Activated CD4-positive, alpha-beta T cell treated with anti-CD3 and anti-CD28 coated beads, Interleukin-2, amount 10 ng/mL, durations not matched to agents 24 days and 14 days (primary cell): ENCODE data around the gene ARGLU1. TPM values are rescaled to one million over a fixed set of nuclear protein-coding genes. Genes with fewer than 3 reads are reported as not detected.
A peak's percentile ranks its signal among the peaks of the same experiment; 100 is the strongest.
"Not testable (repeated sequence)": the region's sequence is repeated elsewhere in the genome, so short reads cannot be mapped to it uniquely, and the experiment has no call there.

Experiments used
- DNase-seq: peaks from one replicate; pipeline ENCODE4 v3.0.0; 2022
- H3K27ac Mint-ChIP-seq: one replicate; pipeline ENCODE4 v1.8.0; 2022; ENCODE audit warnings: mild to moderate bottlenecking, mixed read lengths
- H3K27me3 Mint-ChIP-seq: one replicate; pipeline ENCODE4 v1.8.0; 2022; ENCODE audit warnings: mixed read lengths
- H3K36me3 Mint-ChIP-seq: one replicate; pipeline ENCODE4 v1.8.0; 2022; ENCODE audit warnings: low read depth, mild to moderate bottlenecking, mixed read lengths
- H3K4me1 Mint-ChIP-seq: one replicate; pipeline ENCODE4 v1.8.0; 2021; ENCODE audit warnings: mixed read lengths
- H3K4me3 Mint-ChIP-seq: one replicate; pipeline ENCODE4 v1.8.0; 2022; ENCODE audit warnings: mild to moderate bottlenecking, moderate library complexity, mixed read lengths
- H3K9me3 Mint-ChIP-seq: one replicate; pipeline ENCODE4 v1.8.0; 2021; ENCODE audit warnings: mixed read lengths
- intact Hi-C: fragments of 100-400 bp; cut with micrococcal nuclease; formaldehyde crosslinking; loops from one replicate; pipeline ENCODE4 v1.15.1; 2023
- total RNA-seq: library from RNA; stranded (reverse); gene quantifications from 2 replicates; pipeline ENCODE4 v1.2.3, GENCODE V29; 2022

ARGLU1 gene, protein sequence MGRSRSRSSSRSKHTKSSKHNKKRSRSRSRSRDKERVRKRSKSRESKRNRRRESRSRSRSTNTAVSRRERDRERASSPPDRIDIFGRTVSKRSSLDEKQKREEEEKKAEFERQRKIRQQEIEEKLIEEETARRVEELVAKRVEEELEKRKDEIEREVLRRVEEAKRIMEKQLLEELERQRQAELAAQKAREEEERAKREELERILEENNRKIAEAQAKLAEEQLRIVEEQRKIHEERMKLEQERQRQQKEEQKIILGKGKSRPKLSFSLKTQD
- total RNA-seq, result 86.6 and 96.8 TPM in 2 replicates

DNA sequence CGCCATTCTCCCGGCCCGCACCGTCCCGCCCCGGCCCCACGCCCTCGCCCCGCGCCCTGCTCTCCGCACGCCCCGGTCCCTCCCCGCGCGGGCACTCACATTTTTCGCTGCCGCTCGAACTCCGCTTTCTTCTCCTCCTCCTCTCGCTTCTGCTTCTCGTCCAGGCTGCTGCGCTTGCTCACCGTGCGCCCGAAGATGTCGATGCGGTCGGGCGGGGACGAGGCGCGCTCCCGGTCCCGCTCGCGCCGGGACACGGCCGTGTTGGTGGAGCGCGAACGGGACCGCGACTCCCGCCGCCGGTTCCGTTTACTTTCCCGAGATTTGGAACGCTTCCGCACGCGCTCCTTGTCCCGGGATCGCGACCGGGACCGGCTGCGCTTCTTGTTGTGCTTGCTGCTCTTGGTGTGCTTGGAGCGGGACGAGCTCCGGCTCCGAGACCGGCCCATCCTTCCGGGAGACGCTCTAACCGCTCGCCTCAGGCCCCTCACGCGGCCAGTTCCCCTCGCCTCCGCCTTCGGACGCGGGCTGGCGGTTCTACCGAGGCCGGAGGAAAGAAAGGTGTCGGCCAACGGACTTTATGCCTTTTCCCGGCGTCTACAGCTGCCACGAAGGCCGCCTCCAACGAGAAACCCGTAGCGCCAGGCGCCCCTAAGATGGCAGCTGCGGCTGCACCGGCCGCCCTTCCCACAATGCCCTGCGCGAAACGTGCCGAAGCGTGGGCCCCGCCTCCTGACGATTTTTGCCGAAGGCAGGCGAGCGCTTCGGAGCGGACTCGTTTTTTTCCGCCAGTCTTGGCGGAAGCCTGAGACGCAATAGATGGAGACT is at the start of gene ARGLU1:
TSS of gene ARGLU1 (minus strand) at position 664 of the 825 bp plus-strand sequence. CDS start at position 446, 218 bp downstream.
- Mint-ChIP-seq H3K9me3 (no peaks in the 10 kb centered on the region), H3K27me3 (no peaks in the 10 kb centered on the region), H3K27ac (peak within 1 kb of the TSS; percentile 95), H3K4me3 (peak within 1 kb of the TSS; percentile 97), H3K36me3 (peaks cover 17% of the 10 kb centered on the region), H3K4me1 (peaks cover 46% of the 10 kb centered on the region)
- intact Hi-C loops, result loop anchor here (1.0 to 10.0 kb wide), 5 partner anchors 7 to 1650 kb away; partner anchors contain the start of genes ABHD13, EFNB2 and LIG4
- peak; percentile 99 for DNase-seq

DNA sequence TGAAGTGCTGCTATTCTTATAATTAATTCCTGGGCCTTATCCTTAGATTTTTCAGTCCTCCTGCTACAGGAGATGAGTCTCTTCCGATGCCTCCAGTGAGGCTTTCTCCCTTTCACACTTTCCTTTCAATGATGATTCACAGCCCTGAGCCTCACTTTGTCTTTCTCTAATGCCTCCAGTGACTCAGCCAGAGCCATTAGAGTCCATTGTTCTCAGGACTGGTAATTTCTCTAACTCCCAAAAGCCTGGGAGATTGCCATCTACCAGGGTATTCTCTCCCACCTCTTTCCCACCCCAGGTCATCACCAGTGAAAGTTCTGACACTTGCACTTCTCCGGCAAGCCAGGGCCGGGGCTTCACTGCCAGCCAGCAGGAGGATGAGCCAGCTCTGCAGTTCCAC is 49.6 kb upstream of the ARGLU1 start:
- peaks cover 2% of the 10 kb centered on the region for H3K4me1 Mint-ChIP-seq
- intact Hi-C loops, result no loop called here
- no peak overlapping the region for H3K27ac Mint-ChIP-seq

DNA sequence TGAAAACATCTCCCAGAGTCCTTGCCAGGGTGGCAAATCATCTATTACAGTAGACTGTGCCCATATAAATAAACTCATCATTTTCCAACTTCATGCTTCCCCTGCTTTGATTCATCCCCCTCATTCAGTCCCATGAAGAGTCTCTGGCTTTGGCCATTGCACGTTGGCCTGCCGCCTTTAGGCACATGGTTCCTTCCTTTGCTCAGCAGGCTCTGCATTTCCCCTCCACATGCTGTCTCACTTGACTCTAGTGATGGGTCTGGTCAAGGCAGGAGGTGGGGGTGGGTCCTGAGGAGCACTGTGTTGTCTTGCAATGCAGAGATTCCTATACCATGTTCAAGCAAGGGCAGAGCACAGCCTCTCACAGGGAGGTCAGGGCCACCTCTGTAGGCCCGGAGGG is 48.8 kb upstream of the ARGLU1 start:
- no peaks in the 10 kb centered on the region for H3K9me3 Mint-ChIP-seq
- no peaks in the 10 kb centered on the region for H3K36me3 Mint-ChIP-seq
- peaks cover 2% of the 10 kb centered on the region for H3K4me1 Mint-ChIP-seq
- H3K27ac Mint-ChIP-seq, result no peak overlapping the region
- intact Hi-C loops, result no loop called here
- peaks cover 25% of the 10 kb centered on the region for H3K27me3 Mint-ChIP-seq
- no peak overlapping the region for H3K4me3 Mint-ChIP-seq
- DNase-seq, result no peak

More for the DNA sequence above, 49.6 kb upstream of the ARGLU1 start:
- Mint-ChIP-seq H3K9me3 (no peaks in the 10 kb centered on the region), H3K36me3 (no peaks in the 10 kb centered on the region), H3K27me3 (peaks cover 27% of the 10 kb centered on the region), H3K4me3 (no peak overlapping the region)
- DNase-seq, result no peak

DNA sequence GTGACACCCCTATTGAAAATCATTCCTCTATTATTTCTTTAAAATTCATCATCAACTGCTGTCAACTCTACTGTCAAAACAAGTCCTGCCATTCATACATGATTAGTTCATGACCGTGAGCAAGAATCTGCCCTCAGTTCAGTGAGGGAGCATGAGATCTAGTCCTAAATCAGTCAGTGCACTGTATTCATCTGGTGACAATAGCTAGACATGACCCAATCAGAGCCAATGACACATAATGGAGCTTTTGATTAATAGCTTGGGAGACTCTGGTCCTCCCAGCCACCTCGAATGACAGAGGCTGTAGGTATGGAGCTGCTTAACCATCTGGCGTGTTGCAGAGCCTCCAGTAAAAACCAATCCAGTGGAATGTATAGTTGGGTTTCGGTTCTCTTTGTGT is 46.9 kb upstream of the ARGLU1 start:
- H3K36me3 Mint-ChIP-seq, result no peaks in the 10 kb centered on the region
- H3K27me3 Mint-ChIP-seq, result peaks cover 15% of the 10 kb centered on the region
- no peak for DNase-seq
- no peaks in the 10 kb centered on the region for H3K9me3 Mint-ChIP-seq
- H3K27ac Mint-ChIP-seq, result no peak overlapping the region
- no peak overlapping the region for H3K4me3 Mint-ChIP-seq
- intact Hi-C loops, result no loop called here
- peaks cover 1% of the 10 kb centered on the region for H3K4me1 Mint-ChIP-seq

DNA sequence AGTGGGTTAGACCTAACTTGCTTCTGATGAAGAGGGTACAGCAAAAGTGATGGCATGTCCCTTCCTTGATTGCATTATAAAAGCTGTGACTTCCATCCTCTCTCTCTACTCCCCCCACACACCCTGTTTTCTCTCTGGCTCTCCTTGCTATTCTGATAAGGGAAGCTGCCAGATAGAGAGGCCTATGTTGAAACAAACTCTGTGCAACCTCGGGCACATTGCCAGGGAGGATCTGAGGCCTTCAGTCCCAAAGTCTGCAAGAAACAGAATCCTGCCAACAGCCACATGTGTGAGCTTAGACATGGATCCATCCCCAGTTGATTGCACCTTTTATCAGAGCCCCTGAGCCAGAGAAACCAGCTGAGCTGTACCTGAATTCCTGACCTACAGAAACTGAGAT is 44.8 kb upstream of the ARGLU1 start:
- H3K4me3 Mint-ChIP-seq, result no peak overlapping the region
- no peak overlapping the region for H3K27ac Mint-ChIP-seq
- intact Hi-C loops, result no loop called here
- H3K27me3 Mint-ChIP-seq, result peaks cover 11% of the 10 kb centered on the region
- H3K9me3 Mint-ChIP-seq, result no peaks in the 10 kb centered on the region
- no peaks in the 10 kb centered on the region for H3K4me1 Mint-ChIP-seq
- DNase-seq, result no peak
- H3K36me3 Mint-ChIP-seq, result no peaks in the 10 kb centered on the region

DNA sequence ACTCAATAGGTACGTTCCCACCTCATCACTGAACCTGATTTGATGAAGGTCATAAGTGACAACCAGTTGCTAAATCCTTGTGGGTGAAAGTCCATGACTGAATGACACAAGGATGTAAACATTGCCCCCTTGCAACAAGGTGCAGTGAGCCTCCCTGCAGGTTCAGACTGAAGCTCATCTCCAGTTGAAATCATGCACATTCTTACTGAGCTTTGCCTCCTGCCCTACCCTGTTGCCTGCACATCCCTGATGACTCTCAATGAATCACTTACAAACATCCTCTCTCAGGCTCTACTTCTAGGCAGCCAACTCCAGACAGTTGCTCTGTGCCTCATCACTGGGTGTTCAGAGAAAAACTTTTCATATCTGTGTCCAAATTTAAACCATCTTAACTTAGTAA is 42.5 kb upstream of the ARGLU1 start:
- intact Hi-C loops, result no loop called here
- H3K4me3 Mint-ChIP-seq, result no peak overlapping the region

DNA sequence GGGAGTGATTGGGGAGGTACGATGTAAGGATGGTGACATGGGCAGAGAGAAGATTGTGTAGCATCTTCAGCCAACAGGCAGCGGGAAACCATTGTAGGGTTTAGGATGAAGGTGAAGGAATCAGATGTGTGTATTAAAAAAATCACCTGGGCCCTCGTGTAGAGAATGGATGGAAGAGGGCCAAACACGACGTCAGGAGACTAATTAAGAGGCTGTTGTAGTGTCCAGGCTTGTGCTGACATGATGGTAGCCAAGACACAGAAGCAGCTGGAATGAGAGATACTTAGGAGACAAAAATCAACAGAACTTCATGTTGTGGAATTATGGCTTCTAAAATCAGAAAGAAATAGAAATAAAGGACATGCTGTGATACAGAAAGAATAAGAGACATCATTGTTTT is 41.2 kb upstream of the ARGLU1 start:
- no peak for DNase-seq
- peaks cover 7% of the 10 kb centered on the region for H3K27me3 Mint-ChIP-seq
- H3K4me3 Mint-ChIP-seq, result no peak overlapping the region
- no peak overlapping the region for H3K27ac Mint-ChIP-seq
- H3K9me3 Mint-ChIP-seq, result no peaks in the 10 kb centered on the region
- intact Hi-C loops, result no loop called here
- H3K4me1 Mint-ChIP-seq, result no peaks in the 10 kb centered on the region
- H3K36me3 Mint-ChIP-seq, result no peaks in the 10 kb centered on the region

More for the DNA sequence above, 42.5 kb upstream of the ARGLU1 start:
- no peak overlapping the region for H3K27ac Mint-ChIP-seq
- no peaks in the 10 kb centered on the region for H3K36me3 Mint-ChIP-seq
- H3K9me3 Mint-ChIP-seq, result no peaks in the 10 kb centered on the region
- H3K4me1 Mint-ChIP-seq, result no peaks in the 10 kb centered on the region
- peaks cover 10% of the 10 kb centered on the region for H3K27me3 Mint-ChIP-seq
- no peak for DNase-seq

DNA sequence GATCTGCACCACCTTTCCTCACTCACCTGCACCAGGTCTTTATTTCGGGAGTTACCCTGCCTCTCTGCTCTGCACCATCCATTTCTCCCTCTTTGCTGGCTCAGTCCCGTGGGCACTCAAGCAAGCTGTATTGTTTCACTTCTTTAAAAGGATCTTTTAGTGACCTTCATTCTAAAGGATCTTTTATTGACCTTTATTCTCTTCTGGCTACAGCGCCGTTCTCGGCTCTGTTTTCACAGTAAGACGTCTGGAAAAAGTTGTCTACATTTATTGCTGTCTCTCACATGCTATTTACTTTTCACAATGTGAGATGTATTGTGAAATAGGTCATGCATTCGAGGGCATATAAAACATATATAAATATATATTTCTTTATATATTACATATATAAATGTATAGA is 35.6 kb upstream of the ARGLU1 start:
- no peaks in the 10 kb centered on the region for H3K9me3 Mint-ChIP-seq
- no peak overlapping the region for H3K27ac Mint-ChIP-seq
- H3K4me3 Mint-ChIP-seq, result no peak overlapping the region
- H3K36me3 Mint-ChIP-seq, result no peaks in the 10 kb centered on the region
- H3K4me1 Mint-ChIP-seq, result no peaks in the 10 kb centered on the region
- intact Hi-C loops, result no loop called here
- DNase-seq, result no peak
- peaks cover 2% of the 10 kb centered on the region for H3K27me3 Mint-ChIP-seq

DNA sequence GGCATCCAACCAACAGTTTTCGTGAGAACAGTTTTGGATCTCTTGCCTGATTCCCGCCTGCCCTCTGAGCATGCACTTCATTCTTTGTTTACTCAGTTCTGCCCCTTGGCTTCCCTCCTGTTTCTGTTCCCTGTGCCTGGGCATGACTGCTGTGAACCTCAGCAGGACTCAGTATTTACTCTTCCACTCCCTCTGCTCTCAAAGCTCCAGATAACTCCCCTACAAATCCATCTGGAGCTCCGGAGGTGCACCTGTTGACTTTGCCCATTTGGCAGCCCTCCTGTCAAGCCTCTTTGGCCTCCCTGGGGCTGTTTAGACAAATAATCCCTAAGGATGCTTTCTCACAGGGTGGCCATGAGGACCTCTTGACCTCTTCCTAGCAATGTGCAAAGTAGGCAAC is 34.2 kb upstream of the ARGLU1 start:
- H3K4me1 Mint-ChIP-seq, result no peaks in the 10 kb centered on the region
- no peaks in the 10 kb centered on the region for H3K36me3 Mint-ChIP-seq
- intact Hi-C loops, result no loop called here
- peaks cover 2% of the 10 kb centered on the region for H3K27me3 Mint-ChIP-seq
- no peak overlapping the region for H3K27ac Mint-ChIP-seq
- no peak overlapping the region for H3K4me3 Mint-ChIP-seq
- H3K9me3 Mint-ChIP-seq, result no peaks in the 10 kb centered on the region
- DNase-seq, result no peak

DNA sequence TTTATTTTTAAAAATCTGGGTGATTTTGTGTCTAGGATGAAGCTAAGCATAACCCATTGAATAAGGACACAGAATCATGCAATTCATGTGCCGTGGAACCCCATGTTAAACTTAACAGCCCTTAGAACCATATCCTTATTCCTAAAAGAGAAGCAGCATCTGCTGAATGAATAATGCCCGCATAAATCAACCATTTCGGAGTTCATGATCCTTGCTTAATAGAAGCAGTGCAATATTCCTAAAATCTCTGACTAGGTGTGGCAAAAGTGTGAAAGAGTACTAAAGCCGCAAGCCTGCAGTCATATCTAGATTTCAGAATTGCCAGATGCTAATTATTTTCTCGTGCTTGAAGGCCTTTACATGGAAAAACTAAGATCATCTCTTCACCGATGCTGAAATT is 33.6 kb upstream of the ARGLU1 start:
- intact Hi-C loops, result no loop called here
- DNase-seq, result no peak
- H3K27ac Mint-ChIP-seq, result no peak overlapping the region
- H3K4me1 Mint-ChIP-seq, result no peaks in the 10 kb centered on the region
- no peaks in the 10 kb centered on the region for H3K9me3 Mint-ChIP-seq
- peaks cover 2% of the 10 kb centered on the region for H3K27me3 Mint-ChIP-seq
- no peaks in the 10 kb centered on the region for H3K36me3 Mint-ChIP-seq
- H3K4me3 Mint-ChIP-seq, result no peak overlapping the region

DNA sequence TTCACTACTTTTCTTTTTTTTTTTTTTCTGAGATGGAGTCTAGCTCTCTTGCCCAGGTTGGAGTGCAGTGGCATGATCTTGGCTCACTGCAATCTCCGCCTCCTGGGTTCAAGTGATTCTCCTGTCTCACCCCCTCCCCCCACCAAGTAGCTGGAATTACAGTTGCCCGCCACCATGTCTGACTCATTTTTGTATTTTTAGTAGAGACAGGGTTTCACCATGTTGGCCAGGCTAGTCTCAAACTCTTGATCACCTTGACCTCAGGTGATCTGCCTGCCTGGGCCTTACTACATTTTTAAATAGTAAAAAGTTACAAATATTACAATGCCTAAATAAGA is 32.8 kb upstream of the ARGLU1 start:
- DNase-seq, H3K4me3 Mint-ChIP-seq, intact Hi-C loops, H3K4me1 Mint-ChIP-seq, H3K36me3 Mint-ChIP-seq, H3K27me3 Mint-ChIP-seq, H3K27ac Mint-ChIP-seq, H3K9me3 Mint-ChIP-seq: not testable (repeated sequence)

DNA sequence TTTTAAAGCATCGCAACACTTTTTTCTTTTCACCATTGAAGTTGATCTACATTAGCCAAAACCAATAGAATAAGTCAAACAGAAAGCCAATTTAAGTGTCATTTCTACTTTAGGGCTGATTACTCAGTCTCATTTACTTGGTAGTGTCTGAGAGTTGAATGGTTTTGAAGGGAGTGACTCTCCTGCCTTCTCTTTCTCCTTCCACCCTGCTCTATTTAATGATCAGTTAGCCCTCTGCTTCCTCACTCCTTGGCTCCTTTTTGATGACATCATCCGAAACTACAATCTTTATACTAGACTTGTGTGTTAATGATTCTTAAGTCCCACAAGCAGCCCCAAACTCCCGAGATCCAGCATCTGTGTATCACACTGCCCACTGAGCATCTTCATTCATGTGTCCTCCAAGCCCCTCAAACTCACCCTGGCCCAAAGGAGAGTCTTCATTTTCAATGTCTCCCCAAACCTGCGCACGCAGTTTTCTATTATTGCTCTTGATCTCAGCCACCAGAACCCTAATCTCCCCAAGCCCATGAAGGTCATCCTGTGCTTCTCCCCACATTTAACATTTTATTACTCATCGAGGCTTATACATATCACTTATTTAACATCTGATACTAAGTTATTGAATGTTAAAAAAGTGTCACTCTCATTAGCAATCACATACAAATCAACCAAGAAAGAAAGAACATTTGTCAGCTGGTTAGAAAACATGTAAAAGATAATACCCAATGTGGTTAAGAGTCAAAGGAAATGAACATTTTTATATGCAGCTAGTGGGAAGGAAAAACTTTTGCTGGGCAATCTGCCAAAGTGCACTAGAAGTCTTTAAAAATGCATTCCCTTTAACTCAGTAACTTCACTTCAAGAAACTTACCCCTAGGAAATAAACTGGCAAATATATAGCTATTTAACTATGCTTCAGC is 32.2 kb upstream of the ARGLU1 start:
- intact Hi-C loops, result no loop called here
- no peak overlapping the region for H3K27ac Mint-ChIP-seq

DNA sequence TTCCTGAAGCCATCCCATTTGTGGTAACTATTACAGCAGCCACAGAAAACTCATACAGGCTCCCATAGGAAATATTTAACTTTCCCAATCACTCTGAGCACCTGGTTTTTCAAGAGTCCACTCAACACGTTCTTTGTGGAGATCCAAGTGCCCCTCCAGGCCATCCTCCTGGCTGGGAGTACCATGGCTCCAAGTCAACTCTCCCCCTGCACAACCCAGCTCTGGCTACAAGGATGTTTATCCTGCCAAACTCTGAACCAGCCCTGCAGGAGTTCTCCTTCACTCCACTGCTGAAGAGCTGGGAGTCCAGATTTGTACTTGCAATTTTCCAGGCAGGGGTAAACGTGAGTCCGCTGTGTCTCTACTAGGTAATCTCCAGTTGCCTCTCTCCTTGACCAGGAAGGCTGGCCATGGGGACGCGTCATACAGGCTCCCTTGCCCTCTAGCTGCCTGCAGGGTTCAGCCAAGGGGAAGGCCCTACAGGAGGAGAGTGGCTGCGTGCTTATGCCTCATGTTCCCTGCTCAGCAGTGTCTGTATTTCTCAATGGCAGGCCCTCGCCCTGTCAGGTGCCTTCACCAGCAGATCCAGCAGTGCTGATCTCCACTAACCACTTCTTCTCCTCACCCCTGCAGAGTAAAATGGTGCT is 29.9 kb upstream of the ARGLU1 start:
- Mint-ChIP-seq H3K4me3 (no peak overlapping the region), H3K27ac (no peak overlapping the region), H3K9me3 (no peaks in the 10 kb centered on the region), H3K36me3 (no peaks in the 10 kb centered on the region), H3K27me3 (no peaks in the 10 kb centered on the region), H3K4me1 (no peaks in the 10 kb centered on the region)
- intact Hi-C loops, result no loop called here
- no peak for DNase-seq

More for the DNA sequence above, 32.2 kb upstream of the ARGLU1 start:
- H3K36me3 Mint-ChIP-seq, result no peaks in the 10 kb centered on the region
- no peaks in the 10 kb centered on the region for H3K4me1 Mint-ChIP-seq
- DNase-seq, result no peak
- H3K27me3 Mint-ChIP-seq, result peaks cover 2% of the 10 kb centered on the region
- H3K9me3 Mint-ChIP-seq, result no peaks in the 10 kb centered on the region
- H3K4me3 Mint-ChIP-seq, result no peak overlapping the region
